Fibroblast of lung (primary cell): Measurements from ENCODE around the gene CAMKV. TPM values are rescaled to one million over a fixed set of nuclear protein-coding genes. Genes with fewer than 3 reads are reported as not detected.
"Not testable (repeated sequence)": the region's sequence is repeated elsewhere in the genome, so short reads cannot be mapped to it uniquely, and the experiment has no call there.

Source experiments
- DNase-seq, 2 donors: peaks; one replicate each; pipeline versions ENCODE4 v3.0.0 to v3.0.0-alpha.2; 2010; ENCODE audit warnings: low read depth in 2 of 2
- H2AFZ ChIP-seq: 2 replicates; pipeline ENCODE4 v1.5.1; 2012; ENCODE audit warnings: low read length, control low read depth, inconsistent platforms
- H3K27ac ChIP-seq: 2 replicates; pipeline ENCODE4 v1.5.1; 2011; ENCODE audit warnings: low read length, control low read depth; ENCODE audit not compliant: insufficient read depth
- H3K27me3 ChIP-seq: 2 replicates; pipeline ENCODE4 v1.5.1; 2011; ENCODE audit warnings: mild to moderate bottlenecking, low read length; ENCODE audit not compliant: control insufficient read depth, insufficient read depth
- H3K36me3 ChIP-seq: 2 replicates; pipeline ENCODE4 v1.5.1; 2011; ENCODE audit warnings: low read length; ENCODE audit not compliant: control insufficient read depth, insufficient read depth
- H3K4me1 ChIP-seq: 2 replicates; pipeline ENCODE4 v1.5.1; 2011; ENCODE audit warnings: low read length; ENCODE audit not compliant: control insufficient read depth, insufficient read depth; ENCODE audit errors: extremely low read depth
- H3K4me2 ChIP-seq: 2 replicates; pipeline ENCODE4 v1.5.1; 2011; ENCODE audit warnings: low read length, control low read depth; ENCODE audit not compliant: insufficient read depth; ENCODE audit errors: extremely low read depth
- H3K4me3 ChIP-seq, 4 experiments: fragments of 200-600 bp in 1 of 4; sonication (generic) in 1 of 4; replicated peaks in 1 of 4; 2 replicates each; pipeline ENCODE4 v1.5.1; 2011 to 2016; ENCODE audit warnings: low read length in 4 of 4, low read depth in 3 of 4, mild to moderate bottlenecking in 3 of 4, control low read depth in 2 of 4, inconsistent platforms in 1 of 4, mixed read lengths in 1 of 4; ENCODE audit not compliant: insufficient read depth in 1 of 4; ENCODE audit errors: control extremely low read depth in 1 of 4
- H3K79me2 ChIP-seq: 2 replicates; pipeline ENCODE4 v1.5.1; 2012; ENCODE audit warnings: mild to moderate bottlenecking, low read length, inconsistent platforms; ENCODE audit not compliant: control insufficient read depth, insufficient read depth
- H3K9ac ChIP-seq: 2 replicates; pipeline ENCODE4 v1.5.1; 2011; ENCODE audit warnings: mild to moderate bottlenecking, low read length, control low read depth; ENCODE audit not compliant: insufficient read depth
- H3K9me3 ChIP-seq: 2 replicates; pipeline ENCODE4 v1.5.1; 2012; ENCODE audit warnings: low read depth, low read length; ENCODE audit not compliant: control insufficient read depth, insufficient read depth
- H4K20me1 ChIP-seq: 2 replicates; pipeline ENCODE4 v1.5.1; 2011; ENCODE audit warnings: low read length; ENCODE audit not compliant: control insufficient read depth, insufficient read depth; ENCODE audit errors: extremely low read depth
- CTCF ChIP-seq, 2 donors: IDR thresholded peaks in 1 of 2; conservative IDR thresholded peaks in 1 of 2; 1 replicate in 1 of 2; 2 replicates in 1 of 2; pipeline ENCODE4 v1.5.1; 2011 to 2012; ENCODE audit warnings: low read length in 2 of 2, control low read depth in 1 of 2, inconsistent platforms in 1 of 2, low read depth in 1 of 2, mild to moderate bottlenecking in 1 of 2
- EZH2 ChIP-seq: IDR thresholded peaks from 2 replicates; pipeline ENCODE4 v1.5.1; 2012; ENCODE audit warnings: low read length, control low read depth, mild to moderate bottlenecking; ENCODE audit errors: missing control alignments
- polyA plus RNA-seq, 2 donors: library from polyadenylated mRNA; depleted of rRNA in 1 of 2; stranded (reverse) in 1 of 2; unstranded in 1 of 2; fragments of >200 nt; gene quantifications; 2 replicates each; pipeline ENCODE4 v1.2.1, GENCODE V29; 2011 to 2012; ENCODE audit warnings: missing spikeins in 1 of 2
- total RNA-seq: library from RNA; depleted of rRNA; stranded (reverse); fragments of >200 nt; gene quantifications from 2 replicates; pipeline ENCODE4 v1.2.1, GENCODE V29; 2014

Gene CAMKV
- total and polyA plus RNA-seq, 2 donors (not counting 1 experiment from before 2014, with no cell fraction given) = 0.06 TPM; not detected in 1

DNA sequence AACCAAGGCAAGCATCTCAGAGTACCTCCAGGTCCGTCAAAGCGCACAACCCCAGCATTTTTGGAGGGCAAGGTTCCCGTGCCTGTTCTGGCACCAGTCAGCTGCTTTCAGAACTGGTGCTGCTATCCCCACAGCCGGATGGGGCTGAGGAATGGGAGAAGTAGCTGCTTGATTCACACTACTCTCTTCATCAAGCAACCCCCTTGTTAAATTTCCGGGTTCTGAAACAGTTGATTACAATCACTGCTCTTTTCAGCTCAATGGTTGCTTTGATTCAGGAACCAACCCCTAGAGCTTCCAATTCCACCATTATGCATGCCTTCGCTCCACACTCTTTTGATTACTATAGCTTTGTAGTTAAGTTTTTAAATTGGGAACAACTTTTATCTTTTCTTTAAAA, 43.7 kb downstream of the CAMKV start:
- TF ChIP-seq EZH2 = no peak
- no peak for TF ChIP-seq CTCF (conservative IDR thresholded peaks at IDR 0.05 in 1 of 2, IDR thresholded peaks at IDR 0.05 in 1 of 2; ENCODE audit: low read depth in 1 of 2, low read length in 2 of 2)
- no peaks in the 10 kb centered on the region for H3K9me3 ChIP-seq
- no peak overlapping the region for H3K27ac ChIP-seq
- no peak for DNase-seq
- no peaks in the 10 kb centered on the region for H3K27me3 ChIP-seq
- no peak overlapping the region for H2AFZ ChIP-seq
- H3K36me3 ChIP-seq = peaks cover 2% of the 10 kb centered on the region
- H3K4me1 ChIP-seq = no peaks in the 10 kb centered on the region
- no peaks in the 10 kb centered on the region for H3K79me2 ChIP-seq
- H3K9ac ChIP-seq = no peak overlapping the region
- H3K4me2 ChIP-seq = no peak overlapping the region
- no peaks in the 10 kb centered on the region for H4K20me1 ChIP-seq
- H3K4me3 ChIP-seq = no peak overlapping the region

DNA sequence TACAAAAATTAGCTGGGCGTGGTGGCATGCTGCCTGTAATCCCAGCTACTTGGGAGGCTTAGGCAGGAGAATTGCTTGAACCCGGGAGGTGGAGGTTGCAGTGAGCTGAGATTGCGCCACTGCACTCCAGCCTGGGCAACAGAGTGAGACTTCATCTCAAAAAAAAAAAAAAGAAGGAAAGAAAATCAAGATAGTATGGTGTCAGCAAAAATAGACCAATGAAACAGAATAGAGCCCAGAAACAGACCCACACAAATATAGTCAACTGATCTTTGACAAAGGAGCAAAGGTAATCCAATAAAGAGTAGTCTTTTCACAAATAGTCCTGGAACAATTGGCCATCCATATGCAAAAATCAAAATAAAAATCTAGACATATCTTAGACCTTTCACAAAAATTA, 46.6 kb downstream of the CAMKV start:
- not testable (repeated sequence) for H3K27ac ChIP-seq, H3K4me2 ChIP-seq, H3K4me3 ChIP-seq, H3K36me3 ChIP-seq, H4K20me1 ChIP-seq, H2AFZ ChIP-seq, H3K9ac ChIP-seq, H3K79me2 ChIP-seq, H3K27me3 ChIP-seq, DNase-seq, H3K4me1 ChIP-seq, H3K9me3 ChIP-seq

- TF ChIP-seq EZH2 (no peak), CTCF (conservative IDR thresholded peaks at IDR 0.05 in 1 of 2, IDR thresholded peaks at IDR 0.05 in 1 of 2; ENCODE audit: low read depth in 1 of 2, low read length in 2 of 2) (no peak)
Measured at GRCh38 chr3:49813497-49814174, 56.1 kb downstream of the CAMKV start, which contains the start of gene UBA7. TSS of gene UBA7 (minus strand) at chr3:49813953. CDS start at chr3:49813787, 166 bp downstream.

More at GRCh38 chr3:49813497-49814174, 56.1 kb downstream of the CAMKV start, which contains the start of gene UBA7:
- H4K20me1 ChIP-seq = no peaks in the 10 kb centered on the region
- peaks cover 6% of the 10 kb centered on the region for H3K36me3 ChIP-seq
- DNase-seq = peak; percentile 87 to 88
- peak within 1 kb of the TSS; percentile 60 for H3K27ac ChIP-seq
- no peaks in the 10 kb centered on the region for H3K9me3 ChIP-seq
- H3K9ac ChIP-seq = peak within 1 kb of the TSS; percentile 64
- no peaks in the 10 kb centered on the region for H3K79me2 ChIP-seq
- peaks cover 8% of the 10 kb centered on the region for H3K4me1 ChIP-seq
- H3K4me3 ChIP-seq = peak within 1 kb of the TSS; percentile 29 to 71 (median 62)
- H3K4me2 ChIP-seq = peak within 1 kb of the TSS; percentile 98
- H3K27me3 ChIP-seq = no peaks in the 10 kb centered on the region
- peak within 1 kb of the TSS; percentile 86 for H2AFZ ChIP-seq
